ENCODE measurements around the gene RSPRY1. TPM values are rescaled to one million over a fixed set of nuclear protein-coding genes. Genes with fewer than 3 reads are reported as not detected.
"Not testable (repeated sequence)": the region's sequence is repeated elsewhere in the genome, so short reads cannot be mapped to it uniquely, and the experiment has no call there.

Gene RSPRY1
- total RNA-seq, 1 experiment from 2014 or later: 24.9 TPM

DNA sequence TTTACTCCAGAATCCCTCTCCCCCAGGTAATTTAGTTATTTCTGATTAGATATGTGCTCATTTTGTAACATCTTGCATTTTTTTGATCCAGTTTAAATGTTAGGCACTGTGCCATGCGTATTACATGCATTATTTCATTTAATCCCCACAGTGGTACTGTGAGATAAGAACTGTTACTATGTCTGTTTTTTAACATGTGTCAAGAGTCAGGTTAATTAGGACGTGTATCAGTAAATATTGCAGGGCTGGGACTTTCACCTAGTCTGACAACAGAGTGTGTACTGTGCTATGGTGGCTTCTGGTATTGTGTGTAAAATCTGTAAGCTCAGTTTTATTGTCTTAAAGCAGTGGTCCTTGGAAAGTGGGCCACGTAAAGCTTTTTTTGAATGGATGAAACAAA lies 10.6 kb downstream of the RSPRY1 start:
- H3K27ac ChIP-seq (ENCODE audit: low read depth, low read length): no peak overlapping the region
- intact Hi-C loops (cut with micrococcal nuclease): no loop called here
- H3K9me3 ChIP-seq (ENCODE audit: control insufficient read depth in 1 of 2, insufficient read depth in 1 of 2, low read depth in 1 of 2, low read length in 2 of 2): no peaks in the 10 kb centered on the region
- no peaks in the 10 kb centered on the region for H4K20me1 ChIP-seq (ENCODE audit: insufficient read depth)
- ATAC-seq (no peak), DNase-seq (ENCODE audit: low read depth, low spot score) (no peak)
- no TSS peak for BruUV-seq (replicated peaks)
- no peak overlapping the region for H2AFZ ChIP-seq (ENCODE audit: low read depth, low read length, poor library complexity, severe bottlenecking)
- H3K9ac ChIP-seq (ENCODE audit: low read length): no peak overlapping the region
- ChIA-PET CTCF (interaction anchor here (1.4 kb wide), 1 partner anchor 11 kb away, joined by 3 read pairs; the partner anchor contains the start of genes PSME3IP1 and RSPRY1), RAD21 (ENCODE audit: low non-redundant PET in 1 of 2, low total read pairs in 2 of 2, uncharacterized antibody in 2 of 2, unreplicated experiment in 2 of 2) (no interaction called here), POLR2A (no interaction called here)
- H3K9me2 ChIP-seq (ENCODE audit: insufficient read depth): no peaks in the 10 kb centered on the region
- H3K4me1 ChIP-seq (ENCODE audit: control insufficient read depth in 1 of 2, insufficient read depth in 2 of 2, low read length in 2 of 2): peaks cover 15 to 24% of the 10 kb centered on the region in 2 experiments
- no peak overlapping the region for H3K4me3 ChIP-seq (replicated peaks in 1 of 2; ENCODE audit: low read depth in 1 of 2, low read length in 2 of 2)
- H3K79me2 ChIP-seq (ENCODE audit: insufficient read depth, low read length): peaks cover 59% of the 10 kb centered on the region
- no peak overlapping the region for H3K4me2 ChIP-seq (ENCODE audit: low read length)
- TF ChIP-seq ATF3 (IDR thresholded peaks at IDR 0.05) (no peak), RAD21 (IDR thresholded peaks at IDR 0.05; ENCODE audit: low read depth) (no peak), EZH2 (IDR thresholded peaks at IDR 0.05) (no peak), POLR2A (IDR thresholded peaks at IDR 0.05; ENCODE audit: borderline replicate concordance, extremely low read depth, insufficient read depth, insufficient read length) (no peak), ELF1 (IDR thresholded peaks at IDR 0.05; ENCODE audit: borderline replicate concordance, low read depth) (no peak), YY1 (IDR thresholded peaks at IDR 0.05; ENCODE audit: extremely low read depth, insufficient replicate concordance, low read depth, low read length) (no peak), POLR2AphosphoS5 (IDR thresholded peaks at IDR 0.05; ENCODE audit: low read depth, low read length) (no peak), EZH2phosphoT487 (IDR thresholded peaks at IDR 0.05; ENCODE audit: borderline replicate concordance) (no peak), ZNF274 (IDR thresholded peaks at IDR 0.05; ENCODE audit: low read depth, low read length) (no peak), TCF7L2 (IDR thresholded peaks at IDR 0.05; ENCODE audit: borderline replicate concordance, extremely low read depth, insufficient read depth, insufficient read length) (no peak), SP1 (IDR thresholded peaks at IDR 0.05; ENCODE audit: low read depth) (no peak), FOSL1 (IDR thresholded peaks at IDR 0.05; ENCODE audit: low read depth) (no peak), CBX3 (IDR thresholded peaks at IDR 0.05; ENCODE audit: low read depth) (no peak), CEBPB (IDR thresholded peaks at IDR 0.05; ENCODE audit: low read depth) (no peak), ZFX (IDR thresholded peaks at IDR 0.05) (no peak), SRF (IDR thresholded peaks at IDR 0.05; ENCODE audit: low read depth) (no peak), JUND (IDR thresholded peaks at IDR 0.05) (no peak)
- TF ChIP-seq, protein P1, sequence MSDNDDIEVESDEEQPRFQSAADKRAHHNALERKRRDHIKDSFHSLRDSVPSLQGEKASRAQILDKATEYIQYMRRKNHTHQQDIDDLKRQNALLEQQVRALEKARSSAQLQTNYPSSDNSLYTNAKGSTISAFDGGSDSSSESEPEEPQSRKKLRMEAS (IDR thresholded peaks at IDR 0.05): no peak
- no peaks in the 10 kb centered on the region for H3K36me3 ChIP-seq (ENCODE audit: control insufficient read depth in 1 of 2, insufficient read depth in 2 of 2, low read length in 2 of 2)
- H3K27me3 ChIP-seq (ENCODE audit: insufficient read depth, low read length): no peaks in the 10 kb centered on the region

DNA sequence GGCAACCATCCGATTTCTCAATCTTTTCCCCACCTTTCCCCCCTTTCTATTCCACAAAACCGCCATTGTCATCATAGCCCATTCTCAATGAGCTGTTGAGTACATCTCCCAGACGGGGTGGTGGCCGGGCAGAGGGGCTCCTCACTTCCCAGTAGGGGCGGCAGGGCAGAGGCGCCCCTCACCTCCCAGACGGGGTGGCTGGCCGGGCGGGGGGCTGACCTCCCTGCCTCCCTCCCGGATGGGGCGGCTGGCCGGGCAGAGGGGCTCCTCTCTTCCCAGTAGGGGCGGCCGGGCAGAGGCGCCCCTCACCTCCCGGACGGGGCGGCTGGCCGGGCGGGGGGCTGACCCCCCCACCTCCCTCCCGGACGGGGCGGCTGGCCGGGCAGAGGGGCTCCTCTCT lies 14.2 kb downstream of the RSPRY1 start:
- H3K27me3 ChIP-seq (ENCODE audit: insufficient read depth, low read length); H4K20me1 ChIP-seq (ENCODE audit: insufficient read depth); H3K27ac ChIP-seq (ENCODE audit: low read depth, low read length); H3K36me3 ChIP-seq (ENCODE audit: control insufficient read depth in 1 of 2, insufficient read depth in 2 of 2, low read length in 2 of 2); CTCF ChIA-PET; BruUV-seq (replicated peaks); intact Hi-C loops (cut with micrococcal nuclease); H3K9ac ChIP-seq (ENCODE audit: low read length); RAD21 ChIA-PET (ENCODE audit: low non-redundant PET in 1 of 2, low total read pairs in 2 of 2, uncharacterized antibody in 2 of 2, unreplicated experiment in 2 of 2); ATAC-seq; H2AFZ ChIP-seq (ENCODE audit: low read depth, low read length, poor library complexity, severe bottlenecking); POLR2A ChIA-PET; H3K4me2 ChIP-seq (ENCODE audit: low read length); H3K4me3 ChIP-seq (replicated peaks in 1 of 2; ENCODE audit: low read depth in 1 of 2, low read length in 2 of 2); H3K4me1 ChIP-seq (ENCODE audit: control insufficient read depth in 1 of 2, insufficient read depth in 2 of 2, low read length in 2 of 2); DNase-seq (ENCODE audit: low read depth, low spot score); H3K9me2 ChIP-seq (ENCODE audit: insufficient read depth); H3K9me3 ChIP-seq (ENCODE audit: control insufficient read depth in 1 of 2, insufficient read depth in 1 of 2, low read depth in 1 of 2, low read length in 2 of 2): not testable (repeated sequence)
- peaks cover 29% of the 10 kb centered on the region for H3K79me2 ChIP-seq (ENCODE audit: insufficient read depth, low read length)

GRCh38 chr16:57200926-57201325 lies 14.8 kb downstream of the RSPRY1 start:
- H3K4me2 ChIP-seq (ENCODE audit: low read length); DNase-seq (ENCODE audit: low read depth, low spot score); ATAC-seq; H3K9ac ChIP-seq (ENCODE audit: low read length); H3K27ac ChIP-seq (ENCODE audit: low read depth, low read length); H3K27me3 ChIP-seq (ENCODE audit: insufficient read depth, low read length); BruUV-seq (replicated peaks); H4K20me1 ChIP-seq (ENCODE audit: insufficient read depth); RAD21 ChIA-PET (ENCODE audit: low non-redundant PET in 1 of 2, low total read pairs in 2 of 2, uncharacterized antibody in 2 of 2, unreplicated experiment in 2 of 2); H3K4me3 ChIP-seq (replicated peaks in 1 of 2; ENCODE audit: low read depth in 1 of 2, low read length in 2 of 2); CTCF ChIA-PET; H2AFZ ChIP-seq (ENCODE audit: low read depth, low read length, poor library complexity, severe bottlenecking); intact Hi-C loops (cut with micrococcal nuclease); H3K9me2 ChIP-seq (ENCODE audit: insufficient read depth); H3K4me1 ChIP-seq (ENCODE audit: control insufficient read depth in 1 of 2, insufficient read depth in 2 of 2, low read length in 2 of 2); POLR2A ChIA-PET; H3K9me3 ChIP-seq (ENCODE audit: control insufficient read depth in 1 of 2, insufficient read depth in 1 of 2, low read depth in 1 of 2, low read length in 2 of 2): not testable (repeated sequence)
- Histone ChIP-seq H3K79me2 (ENCODE audit: insufficient read depth, low read length) (peaks cover 24% of the 10 kb centered on the region), H3K36me3 (ENCODE audit: control insufficient read depth in 1 of 2, insufficient read depth in 2 of 2, low read length in 2 of 2) (peaks cover 0 to 10% of the 10 kb centered on the region in 2 experiments; a peak in 2 of 4 replicates)

Measured in HCT116 (cell line).